ENCODE results near the gene SLC16A10. TPM values are rescaled to one million over a fixed set of nuclear protein-coding genes. Genes with fewer than 3 reads are reported as not detected.
"Not testable (repeated sequence)": the region's sequence is repeated elsewhere in the genome, so short reads cannot be mapped to it uniquely, and the experiment has no call there.

SLC16A10 gene
- total RNA-seq, 1 experiment from 2014 or later, result 0.63 TPM

GRCh38 chr6:111129013-111129412 is 41.7 kb downstream of the SLC16A10 start:
- DNase-seq (ENCODE audit: low read depth), result peak; percentile 65

- DNase-seq (ENCODE audit: low read depth), result not testable (repeated sequence)
Observed at GRCh38 chr6:111131018-111131417, 43.7 kb downstream of the SLC16A10 start.

- not testable (repeated sequence) for DNase-seq (ENCODE audit: low read depth)
Observed at GRCh38 chr6:111132669-111133068, 45.4 kb downstream of the SLC16A10 start.

GRCh38 chr6:111134236-111134869 is 47.0 kb downstream of the SLC16A10 start:
- DNase-seq (ENCODE audit: low read depth), result not testable (repeated sequence)

GRCh38 chr6:111137489-111138093 is 50.3 kb downstream of the SLC16A10 start:
- not testable (repeated sequence) for DNase-seq (ENCODE audit: low read depth)

GRCh38 chr6:111147440-111147839 is 60.1 kb downstream of the SLC16A10 start:
- no peak for DNase-seq (ENCODE audit: low read depth)

GRCh38 chr6:111148110-111148509 is 60.8 kb downstream of the SLC16A10 start:
- DNase-seq (ENCODE audit: low read depth), result no peak

GRCh38 chr6:111150577-111150976 is 63.3 kb downstream of the SLC16A10 start:
- DNase-seq (ENCODE audit: low read depth), result peak; percentile 37

- DNase-seq (ENCODE audit: low read depth), result no peak
Observed at GRCh38 chr6:111154981-111155380, 67.7 kb downstream of the SLC16A10 start.

GRCh38 chr6:111157412-111157811 is 70.1 kb downstream of the SLC16A10 start:
- DNase-seq (ENCODE audit: low read depth), result no peak

GRCh38 chr6:111159633-111160032 is 72.3 kb downstream of the SLC16A10 start:
- DNase-seq (ENCODE audit: low read depth), result no peak

GRCh38 chr6:111161650-111162049 is 74.3 kb downstream of the SLC16A10 start:
- DNase-seq (ENCODE audit: low read depth), result no peak

- DNase-seq (ENCODE audit: low read depth), result no peak
Observed at GRCh38 chr6:111162504-111162903, 75.2 kb downstream of the SLC16A10 start.

- no peak for DNase-seq (ENCODE audit: low read depth)
Observed at GRCh38 chr6:111171577-111172400, 84.5 kb downstream of the SLC16A10 start.

- no peak for DNase-seq (ENCODE audit: low read depth)
Observed at GRCh38 chr6:111172563-111172962, 85.3 kb downstream of the SLC16A10 start.

GRCh38 chr6:111173341-111173740 is 86.0 kb downstream of the SLC16A10 start:
- no peak for DNase-seq (ENCODE audit: low read depth)

GRCh38 chr6:111173946-111174345 is 86.6 kb downstream of the SLC16A10 start:
- DNase-seq (ENCODE audit: low read depth), result no peak

- no peak for DNase-seq (ENCODE audit: low read depth)
Observed at GRCh38 chr6:111175109-111175508, 87.8 kb downstream of the SLC16A10 start.

GRCh38 chr6:111176038-111176759 is 88.9 kb downstream of the SLC16A10 start:
- no peak for DNase-seq (ENCODE audit: low read depth)

GRCh38 chr6:111176760-111177099 is 89.4 kb downstream of the SLC16A10 start:
- DNase-seq (ENCODE audit: low read depth), result no peak

- DNase-seq (ENCODE audit: low read depth), result no peak
Observed at GRCh38 chr6:111177131-111177530, 89.8 kb downstream of the SLC16A10 start.
